HepG2 (cell line): ENCODE results near the gene HJURP. TPM values are rescaled to one million over a fixed set of nuclear protein-coding genes. Genes with fewer than 3 reads are reported as not detected.

Source experiments
- ATAC-seq: fragments of 200-7000 bp; cut with Tn5 transposase; 3 replicates; pipeline ENCODE4 v1.9.1; 2020; ENCODE audit warnings: mild to moderate bottlenecking, moderate library complexity
- BruUV-seq: library from RNA; stranded (reverse); fragments of 400-500 nt; replicated peaks from 2 replicates; lab custom pipeline; 2021; lab: Mats Ljungman, UMichigan
- CTCF ChIA-PET: fragments of 300-600 bp; formaldehyde crosslinking; extraction: SDS; loops from one replicate; lab custom pipeline; 2021; ENCODE audit warnings: low total read pairs, inconsistent platforms, low intra/inter-chr PET ratio; lab: Yijun Ruan, JAX
- POLR2A ChIA-PET: fragments of 350-600 bp; sonication (Branson Sonifier 250); formaldehyde crosslinking; loops from one replicate; lab custom pipeline; 2020; ENCODE audit warnings: antibody characterized with exemption, inconsistent platforms; lab: Yijun Ruan, JAX
- DNase-seq: peaks from one replicate; pipeline ENCODE4 v3.0.0-alpha.2; 2015; ENCODE audit warnings: low spot score
- FAIRE-seq: peaks from 3 replicates; lab custom pipeline; 2011; peaks lifted over from hg19 to GRCh38; lab: Jason Lieb, UNC
- H2AFZ ChIP-seq: one replicate; pipeline ENCODE4 v1.6.1; 2011; ENCODE audit warnings: low read length, inconsistent platforms
- H3K27ac ChIP-seq: fragments of 300-600 bp; 3 replicates; pipeline ENCODE4 v1.8.0; 2011; ENCODE audit warnings: mixed run types, mild to moderate bottlenecking, mixed read lengths, low read length, inconsistent platforms; ENCODE audit not compliant: insufficient read depth; ENCODE audit errors: extremely low read length
- H3K27me3 ChIP-seq, 2 experiments: fragments of 200-600 bp in 1 of 2; 2 replicates in 1 of 2; 3 replicates in 1 of 2; pipeline versions ENCODE4 v1.6.0 to v1.8.0; 2011; ENCODE audit warnings: low read length in 2 of 2, mild to moderate bottlenecking in 2 of 2, moderate library complexity in 2 of 2, inconsistent platforms in 1 of 2; ENCODE audit not compliant: insufficient read depth in 2 of 2, control insufficient read depth in 1 of 2
- H3K36me3 ChIP-seq, 2 experiments: fragments of 200-600 bp in 1 of 2; replicated peaks in 1 of 2; 2 replicates in 1 of 2; 3 replicates in 1 of 2; pipeline versions ENCODE4 v1.5.1 to v1.8.0; 2011; ENCODE audit warnings: low read length in 2 of 2, inconsistent platforms in 1 of 2; ENCODE audit not compliant: insufficient read depth in 2 of 2, control insufficient read depth in 1 of 2
- H3K4me1 ChIP-seq: 2 replicates; pipeline ENCODE4 v1.5.1; 2012; ENCODE audit warnings: low read length, inconsistent platforms; ENCODE audit not compliant: insufficient read depth
- H3K4me2 ChIP-seq: 2 replicates; pipeline ENCODE4 v1.6.0; 2011; ENCODE audit warnings: low read depth, low read length, inconsistent platforms
- H3K4me3 ChIP-seq, 3 experiments: fragments of 200-600 bp in 1 of 3; sonication (generic), shearing (Covaris generic) in 1 of 3; replicated peaks in 1 of 3; 2 replicates each; pipeline ENCODE4 v1.5.1; 2011 to 2016; ENCODE audit warnings: low read length in 3 of 3, inconsistent platforms in 2 of 3, low read depth in 2 of 3, mild to moderate bottlenecking in 2 of 3, control low read depth in 1 of 3, mixed read lengths in 1 of 3; ENCODE audit not compliant: insufficient read depth in 1 of 3
- H3K79me2 ChIP-seq: one replicate; pipeline ENCODE4 v1.6.1; 2011; ENCODE audit warnings: low read length, inconsistent platforms; ENCODE audit not compliant: insufficient read depth
- H3K9ac ChIP-seq: 2 replicates; pipeline ENCODE4 v1.6.0; 2011; ENCODE audit warnings: mild to moderate bottlenecking, low read depth, low read length, inconsistent platforms; ENCODE audit not compliant: insufficient read depth
- H3K9me3 ChIP-seq: 2 replicates; pipeline ENCODE4 v1.5.1; 2012; ENCODE audit warnings: mild to moderate bottlenecking, low read length
- H4K20me1 ChIP-seq: 2 replicates; pipeline ENCODE4 v1.6.0; 2011; ENCODE audit warnings: inconsistent platforms, mild to moderate bottlenecking, low read length, moderate library complexity; ENCODE audit not compliant: insufficient read depth
- IKZF1 ChIP-seq: fragments of 450-650 bp; IDR thresholded peaks from 2 replicates; pipeline ENCODE4 v1.7.1; 2016
- KDM4B ChIP-seq: sonication (generic); formaldehyde crosslinking; IDR thresholded peaks from 2 replicates; pipeline ENCODE4 v1.4.0; 2020; ENCODE audit warnings: missing genetic modification reagents
- KMT2A ChIP-seq: sonication (generic); formaldehyde crosslinking; IDR thresholded peaks from 2 replicates; pipeline ENCODE4 v1.4.0; 2020; ENCODE audit warnings: missing genetic modification reagents
- POLR2AphosphoS5 ChIP-seq: IDR thresholded peaks from 2 replicates; pipeline ENCODE4 v1.6.1; 2012; ENCODE audit warnings: low read depth, low read length
- POLR2G ChIP-seq: fragments of 200-400 bp; formaldehyde crosslinking; IDR thresholded peaks from 2 replicates; pipeline ENCODE4 v1.6.1; 2018; ENCODE audit warnings: mild to moderate bottlenecking, low read depth, low read length, moderate library complexity
- ZNF501 ChIP-seq: sonication (generic); formaldehyde crosslinking; IDR thresholded peaks from 2 replicates; pipeline ENCODE4 v1.5.1; 2020; ENCODE audit warnings: mild to moderate bottlenecking, moderate library complexity, missing genetic modification reagents
- WGBS: methylation state at CpG from one replicate; pipeline ENCODE4 v1.1.6; 2017; ENCODE audit warnings: low lambda C conversion rate; 5-methylcytosine and 5-hydroxymethylcytosine counted together
- in situ Hi-C: cut with HindIII; loops from 2 replicates; pipeline ENCODE4 v1.10.0; 2017; ENCODE audit warnings: low pct_unique_long_range_greater_than_20kb; ENCODE audit not compliant: extremely low pct_ligation_motif_present
- intact Hi-C: fragments of 100-400 bp; cut with micrococcal nuclease; formaldehyde crosslinking; loops from one replicate; pipeline ENCODE4 v1.10.0; 2022; ENCODE audit not compliant: unreplicated experiment
- polyA plus RNA-seq, 8 experiments: library from polyadenylated mRNA; depleted of rRNA in 3 of 8; stranded (reverse) in 7 of 8; unstranded in 1 of 8; fragments of >200 nt; fragmentation: Illumina TruSeq in 4 of 8; extraction: Trizol in 4 of 8; gene quantifications; 2 replicates each; pipeline versions ENCODE4 v1.2.1 to v1.2.3, GENCODE V29; 2011 to 2016; ENCODE audit warnings: low read depth in 4 of 8, missing spikeins in 1 of 8, mixed read lengths in 1 of 8; ENCODE audit not compliant: insufficient read depth in 1 of 8
- total RNA-seq, 5 experiments: library from RNA; depleted of rRNA; stranded (reverse); fragments of >200 nt; fragmentation: Illumina TruSeq; extraction: Trizol; gene quantifications; 2 replicates each; pipeline ENCODE4 v1.2.3, GENCODE V29; 2016; ENCODE audit warnings: low read depth in 1 of 5
- TF ChIP-seq, protein P1 (sequence below): sonication (generic); formaldehyde crosslinking; IDR thresholded peaks from 2 replicates; pipeline ENCODE4 v1.8.1; 2023; ENCODE audit warnings: mild to moderate bottlenecking, missing genetic modification reagents
- TF ChIP-seq, protein P2 (sequence below): sonication (generic); formaldehyde crosslinking; IDR thresholded peaks from 2 replicates; pipeline ENCODE4 v1.8.0; 2022; ENCODE audit warnings: missing genetic modification reagents, mild to moderate bottlenecking, inconsistent platforms, borderline replicate concordance
- TF ChIP-seq, protein P3 (sequence below): sonication (generic); formaldehyde crosslinking; IDR thresholded peaks from 2 replicates; pipeline ENCODE4 v1.4.0; 2020; ENCODE audit warnings: missing genetic modification reagents; ENCODE audit errors: not compliant biosample characterization
- TF ChIP-seq, protein P4 (sequence below): sonication (generic); formaldehyde crosslinking; IDR thresholded peaks from one replicate; pipeline ENCODE4 v1.5.1; 2020; ENCODE audit warnings: mild to moderate bottlenecking, missing genetic modification reagents; ENCODE audit errors: not compliant biosample characterization
- TF ChIP-seq, protein P5 (sequence below): sonication (generic); formaldehyde crosslinking; IDR thresholded peaks from 2 replicates; pipeline ENCODE4 v1.5.1; 2020; ENCODE audit warnings: missing genetic modification reagents, mild to moderate bottlenecking, borderline replicate concordance

The HJURP gene
- total and polyA plus RNA-seq, 2 of the 13 experiments (the other 11 are each of a cell fraction or from before 2014, with no cell fraction given), result 36.3 to 43.9 TPM

DNA sequence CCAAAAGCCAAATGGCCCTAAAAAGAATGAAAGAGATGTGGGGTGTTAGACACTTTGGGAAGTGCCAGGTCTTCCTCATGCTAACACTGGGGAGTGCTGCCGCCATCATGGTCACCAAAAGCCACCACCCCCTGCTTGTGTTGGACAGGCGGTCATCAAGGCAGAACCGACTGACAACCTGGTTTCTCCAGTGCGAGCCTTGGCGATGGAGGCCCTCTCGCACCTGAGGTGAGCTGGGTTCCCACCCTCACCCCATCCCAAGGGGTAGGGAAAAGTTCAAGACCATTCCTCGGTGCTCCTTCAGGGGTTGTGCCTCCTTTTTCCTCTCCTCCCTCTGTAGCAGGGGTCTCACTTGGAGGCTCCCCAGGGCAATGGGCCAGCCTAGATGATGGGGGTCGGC is 42.6 kb downstream of the HJURP start:
- Histone ChIP-seq H3K36me3 (no peaks in the 10 kb centered on the region), H3K9me3 (no peaks in the 10 kb centered on the region), H3K4me3 (no peak overlapping the region), H3K9ac (no peak overlapping the region), H3K27me3 (peaks cover 0 to 43% of the 10 kb centered on the region in 2 experiments; a peak in 3 of 5 replicates), H3K27ac (no peak overlapping the region), H4K20me1 (no peaks in the 10 kb centered on the region), H3K79me2 (no peaks in the 10 kb centered on the region), H3K4me1 (0 out of 2 replicates have a peak, but pooled peaks cover 2% of the 10 kb centered on the region), H3K4me2 (no peak overlapping the region), H2AFZ (no peak overlapping the region)
- ATAC-seq (no peak), DNase-seq (no peak), FAIRE-seq (no peak)
- ChIA-PET POLR2A (no interaction called here), CTCF (no interaction called here)
- intact Hi-C loops, result no loop called here
- WGBS, result 65% methylated on average over 5 of the region's 8 CpGs
- in situ Hi-C loops, result no loop called here
- no TSS peak for BruUV-seq
- TF ChIP-seq KDM4B (no peak), KMT2A (no peak), ZNF501 (no peak), IKZF1 (no peak), POLR2G (no peak), POLR2AphosphoS5 (no peak)
- TF ChIP-seq, protein P1, sequence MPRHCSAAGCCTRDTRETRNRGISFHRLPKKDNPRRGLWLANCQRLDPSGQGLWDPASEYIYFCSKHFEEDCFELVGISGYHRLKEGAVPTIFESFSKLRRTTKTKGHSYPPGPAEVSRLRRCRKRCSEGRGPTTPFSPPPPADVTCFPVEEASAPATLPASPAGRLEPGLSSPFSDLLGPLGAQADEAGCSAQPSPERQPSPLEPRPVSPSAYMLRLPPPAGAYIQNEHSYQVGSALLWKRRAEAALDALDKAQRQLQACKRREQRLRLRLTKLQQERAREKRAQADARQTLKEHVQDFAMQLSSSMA (CRISPR knock-in tag), result no peak
- TF ChIP-seq, protein P2, sequence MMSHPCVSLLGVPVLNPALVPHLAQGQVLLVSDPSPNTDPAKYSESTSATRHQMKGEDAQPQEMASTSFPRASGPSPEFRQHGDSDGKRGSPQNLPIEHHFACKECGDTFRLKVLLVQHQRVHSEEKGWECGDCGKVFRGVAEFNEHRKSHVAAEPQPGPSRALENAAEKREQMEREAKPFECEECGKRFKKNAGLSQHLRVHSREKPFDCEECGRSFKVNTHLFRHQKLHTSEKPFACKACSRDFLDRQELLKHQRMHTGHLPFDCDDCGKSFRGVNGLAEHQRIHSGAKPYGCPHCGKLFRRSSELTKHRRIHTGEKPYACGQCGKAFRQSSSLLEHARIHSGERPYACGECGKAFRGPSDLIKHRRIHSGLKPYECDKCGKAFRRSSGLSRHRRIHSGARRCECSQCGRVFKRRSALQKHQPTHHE (CRISPR knock-in tag), result no peak
- TF ChIP-seq, protein P3, sequence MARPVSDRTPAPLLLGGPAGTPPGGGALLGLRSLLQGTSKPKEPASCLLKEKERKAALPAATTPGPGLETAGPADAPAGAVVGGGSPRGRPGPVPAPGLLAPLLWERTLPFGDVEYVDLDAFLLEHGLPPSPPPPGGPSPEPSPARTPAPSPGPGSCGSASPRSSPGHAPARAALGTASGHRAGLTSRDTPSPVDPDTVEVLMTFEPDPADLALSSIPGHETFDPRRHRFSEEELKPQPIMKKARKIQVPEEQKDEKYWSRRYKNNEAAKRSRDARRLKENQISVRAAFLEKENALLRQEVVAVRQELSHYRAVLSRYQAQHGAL (CRISPR knock-in tag), result no peak
- TF ChIP-seq, protein P4, sequence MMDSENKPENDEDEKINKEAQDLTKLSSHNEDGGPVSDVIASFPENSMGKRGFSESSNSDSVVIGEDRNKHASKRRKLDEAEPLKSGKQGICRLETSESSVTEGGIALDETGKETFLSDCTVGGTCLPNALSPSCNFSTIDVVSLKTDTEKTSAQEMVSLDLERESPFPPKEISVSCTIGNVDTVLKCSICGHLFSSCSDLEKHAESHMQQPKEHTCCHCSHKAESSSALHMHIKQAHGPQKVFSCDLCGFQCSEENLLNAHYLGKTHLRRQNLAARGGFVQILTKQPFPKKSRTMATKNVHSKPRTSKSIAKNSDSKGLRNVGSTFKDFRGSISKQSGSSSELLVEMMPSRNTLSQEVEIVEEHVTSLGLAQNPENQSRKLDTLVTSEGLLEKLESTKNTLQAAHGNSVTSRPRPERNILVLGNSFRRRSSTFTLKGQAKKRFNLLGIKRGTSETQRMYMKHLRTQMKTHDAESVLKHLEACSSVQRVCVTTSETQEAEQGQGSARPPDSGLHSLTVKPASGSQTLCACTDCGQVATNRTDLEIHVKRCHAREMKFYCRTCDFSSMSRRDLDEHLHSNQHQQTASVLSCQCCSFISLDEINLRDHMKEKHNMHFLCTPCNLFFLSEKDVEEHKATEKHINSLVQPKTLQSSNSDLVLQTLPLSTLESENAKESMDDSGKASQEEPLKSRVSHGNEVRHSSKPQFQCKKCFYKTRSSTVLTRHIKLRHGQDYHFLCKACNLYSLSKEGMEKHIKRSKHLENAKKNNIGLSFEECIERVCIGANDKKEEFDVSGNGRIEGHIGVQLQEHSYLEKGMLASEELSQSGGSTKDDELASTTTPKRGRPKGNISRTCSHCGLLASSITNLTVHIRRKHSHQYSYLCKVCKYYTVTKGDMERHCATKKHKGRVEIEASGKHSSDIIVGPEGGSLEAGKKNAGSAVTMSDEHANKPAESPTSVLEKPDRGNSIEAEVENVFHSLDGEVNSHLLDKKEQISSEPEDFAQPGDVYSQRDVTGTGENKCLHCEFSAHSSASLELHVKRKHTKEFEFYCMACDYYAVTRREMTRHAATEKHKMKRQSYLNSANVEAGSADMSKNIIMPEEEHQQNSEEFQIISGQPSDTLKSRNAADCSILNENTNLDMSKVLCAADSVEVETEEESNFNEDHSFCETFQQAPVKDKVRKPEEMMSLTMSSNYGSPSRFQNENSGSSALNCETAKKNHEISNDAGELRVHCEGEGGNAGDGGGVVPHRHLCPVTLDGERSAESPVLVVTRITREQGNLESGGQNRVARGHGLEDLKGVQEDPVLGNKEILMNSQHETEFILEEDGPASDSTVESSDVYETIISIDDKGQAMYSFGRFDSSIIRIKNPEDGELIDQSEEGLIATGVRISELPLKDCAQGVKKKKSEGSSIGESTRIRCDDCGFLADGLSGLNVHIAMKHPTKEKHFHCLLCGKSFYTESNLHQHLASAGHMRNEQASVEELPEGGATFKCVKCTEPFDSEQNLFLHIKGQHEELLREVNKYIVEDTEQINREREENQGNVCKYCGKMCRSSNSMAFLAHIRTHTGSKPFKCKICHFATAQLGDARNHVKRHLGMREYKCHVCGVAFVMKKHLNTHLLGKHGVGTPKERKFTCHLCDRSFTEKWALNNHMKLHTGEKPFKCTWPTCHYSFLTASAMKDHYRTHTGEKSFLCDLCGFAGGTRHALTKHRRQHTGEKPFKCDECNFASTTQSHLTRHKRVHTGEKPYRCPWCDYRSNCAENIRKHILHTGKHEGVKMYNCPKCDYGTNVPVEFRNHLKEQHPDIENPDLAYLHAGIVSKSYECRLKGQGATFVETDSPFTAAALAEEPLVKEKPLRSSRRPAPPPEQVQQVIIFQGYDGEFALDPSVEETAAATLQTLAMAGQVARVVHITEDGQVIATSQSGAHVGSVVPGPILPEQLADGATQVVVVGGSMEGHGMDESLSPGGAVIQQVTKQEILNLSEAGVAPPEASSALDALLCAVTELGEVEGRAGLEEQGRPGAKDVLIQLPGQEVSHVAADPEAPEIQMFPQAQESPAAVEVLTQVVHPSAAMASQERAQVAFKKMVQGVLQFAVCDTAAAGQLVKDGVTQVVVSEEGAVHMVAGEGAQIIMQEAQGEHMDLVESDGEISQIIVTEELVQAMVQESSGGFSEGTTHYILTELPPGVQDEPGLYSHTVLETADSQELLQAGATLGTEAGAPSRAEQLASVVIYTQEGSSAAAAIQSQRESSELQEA (CRISPR knock-in tag), result no peak
- TF ChIP-seq, protein P5, sequence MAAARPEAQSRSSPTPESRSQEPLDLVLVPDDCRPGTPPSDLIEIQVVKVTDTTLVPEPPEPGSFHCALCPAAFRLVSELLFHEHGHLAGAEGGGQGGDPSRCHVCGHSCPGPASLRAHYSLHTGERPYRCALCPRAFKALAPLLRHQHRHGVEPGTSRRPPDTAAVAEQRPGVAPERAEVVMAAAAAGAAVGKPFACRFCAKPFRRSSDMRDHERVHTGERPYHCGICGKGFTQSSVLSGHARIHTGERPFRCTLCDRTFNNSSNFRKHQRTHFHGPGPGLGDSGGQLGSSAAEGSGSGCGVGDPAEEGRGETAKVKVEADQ (CRISPR knock-in tag), result no peak
